ENCODE measurements around the gene FRMD3.

Gene FRMD3

DNA sequence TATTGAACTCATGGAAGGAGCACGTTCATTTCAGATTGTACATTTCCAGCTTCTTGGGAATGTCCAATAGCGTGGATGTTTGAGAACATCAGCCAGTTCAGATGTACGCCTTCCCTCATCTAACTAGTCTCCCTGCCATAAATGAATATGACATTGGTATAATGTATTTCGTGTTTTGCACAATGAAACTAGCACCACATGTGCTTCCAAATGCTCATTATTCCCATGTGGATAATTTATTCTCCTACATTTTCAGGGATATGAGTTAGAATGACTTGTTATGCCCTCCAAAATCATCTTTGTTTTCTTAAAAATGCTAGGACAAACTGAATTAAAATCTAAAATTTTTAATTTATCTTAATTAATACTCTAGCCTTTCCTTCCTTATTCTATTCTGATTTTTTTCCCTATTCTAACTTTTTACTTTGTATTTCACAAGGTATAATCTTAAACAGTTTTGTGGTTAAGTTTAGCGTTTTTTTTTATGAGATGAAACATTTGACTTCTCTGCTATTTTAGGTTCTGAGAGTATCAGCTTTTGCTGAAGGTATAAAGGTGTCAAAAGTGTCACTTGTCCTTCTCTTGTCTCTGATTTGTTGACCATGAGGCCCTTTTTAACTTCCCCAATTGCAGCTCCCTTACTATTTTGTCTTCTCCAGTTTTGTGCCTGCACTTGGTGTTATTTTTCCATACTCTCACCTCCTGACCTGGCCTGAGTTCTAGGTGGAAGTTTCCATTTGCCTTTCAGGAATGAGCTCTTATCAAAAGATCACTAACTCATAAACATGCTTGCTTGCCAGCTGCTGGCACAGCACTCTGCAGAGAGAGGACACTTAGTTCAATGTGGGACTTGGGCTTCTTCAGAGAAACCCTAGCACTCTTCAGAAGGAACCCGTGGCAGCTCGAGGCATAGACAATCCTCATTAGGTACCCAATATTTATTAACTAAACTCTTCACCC is 106.8 kb downstream of the FRMD3 start:
- DNase-seq, result no peak

DNA sequence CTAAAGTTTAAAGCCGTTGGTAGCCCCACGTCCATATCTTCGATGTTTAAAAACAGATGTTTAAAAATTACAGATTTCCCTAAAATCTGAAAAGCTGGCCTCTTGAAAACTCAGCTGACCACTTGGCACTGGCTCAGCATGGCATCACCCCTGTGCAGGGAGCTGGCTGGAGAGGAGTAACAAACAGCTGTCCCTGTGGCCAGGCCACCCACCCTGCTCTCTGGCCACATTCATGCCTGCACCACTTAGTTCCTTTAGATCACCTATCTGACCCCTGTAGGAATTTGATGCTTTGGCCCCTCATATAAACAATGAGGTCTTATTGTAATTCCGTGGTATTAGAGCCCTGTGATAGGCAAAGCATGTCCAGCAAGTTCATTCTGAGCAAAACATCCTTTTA is 107.5 kb downstream of the FRMD3 start:
- no peak for DNase-seq

DNA sequence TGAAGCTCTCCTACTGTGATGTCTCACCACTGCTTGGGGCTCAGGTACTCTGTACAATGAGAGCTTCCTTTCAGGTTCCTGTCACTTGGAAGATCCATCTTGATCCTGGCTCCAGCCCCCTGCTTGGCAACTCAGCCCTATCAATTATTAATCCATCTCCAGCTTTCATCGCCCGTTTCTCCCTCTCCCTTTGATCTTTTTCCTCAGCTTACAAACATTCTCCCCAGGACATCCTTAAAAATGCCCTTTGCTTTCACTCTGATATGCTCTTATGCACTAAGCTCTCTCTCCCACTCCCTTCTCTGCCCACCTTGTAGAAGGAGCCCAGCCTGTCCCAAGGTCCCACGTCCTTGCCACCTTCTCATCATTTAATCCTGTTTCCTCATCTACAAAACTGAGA is 109.0 kb downstream of the FRMD3 start:
- no peak for DNase-seq

DNA sequence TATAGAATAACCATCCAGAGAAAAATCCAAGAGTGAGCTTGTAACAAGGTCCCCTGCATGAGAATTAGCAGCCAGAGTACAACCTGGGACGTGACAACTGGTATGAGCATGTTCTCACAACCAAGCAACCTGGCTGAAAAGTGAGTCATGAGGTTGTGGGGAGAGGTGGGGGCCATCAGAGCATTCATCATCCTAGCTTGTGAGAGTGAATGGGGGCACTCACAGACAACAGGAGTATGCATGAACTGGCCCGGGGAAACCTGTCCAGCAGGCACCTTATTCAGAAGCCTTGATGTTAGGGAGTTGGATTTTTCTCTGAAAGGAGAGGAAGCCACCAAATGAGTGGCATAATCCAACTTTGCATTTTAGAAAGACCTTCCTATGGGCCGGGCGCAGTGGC is 113.0 kb downstream of the FRMD3 start:
- no peak for DNase-seq

DNA sequence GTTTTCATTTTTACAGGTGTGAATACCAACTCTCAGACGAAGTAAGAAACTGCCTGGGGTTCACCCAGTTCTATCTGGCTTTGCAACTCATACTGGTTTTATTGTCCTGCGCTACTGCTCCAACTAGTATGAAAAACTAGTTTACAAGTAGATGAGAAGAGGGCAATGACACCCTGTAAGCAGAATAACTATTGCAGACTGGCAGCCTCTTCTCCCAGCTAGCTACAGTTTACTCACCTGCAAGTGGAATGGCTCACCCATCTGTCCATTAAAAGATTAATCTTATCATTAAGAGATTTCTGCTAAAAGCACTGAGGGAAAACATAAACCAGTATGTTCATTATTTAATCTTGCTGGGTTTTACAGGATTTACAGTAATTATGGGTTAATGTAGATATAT is 113.4 kb downstream of the FRMD3 start:
- no peak for DNase-seq

DNA sequence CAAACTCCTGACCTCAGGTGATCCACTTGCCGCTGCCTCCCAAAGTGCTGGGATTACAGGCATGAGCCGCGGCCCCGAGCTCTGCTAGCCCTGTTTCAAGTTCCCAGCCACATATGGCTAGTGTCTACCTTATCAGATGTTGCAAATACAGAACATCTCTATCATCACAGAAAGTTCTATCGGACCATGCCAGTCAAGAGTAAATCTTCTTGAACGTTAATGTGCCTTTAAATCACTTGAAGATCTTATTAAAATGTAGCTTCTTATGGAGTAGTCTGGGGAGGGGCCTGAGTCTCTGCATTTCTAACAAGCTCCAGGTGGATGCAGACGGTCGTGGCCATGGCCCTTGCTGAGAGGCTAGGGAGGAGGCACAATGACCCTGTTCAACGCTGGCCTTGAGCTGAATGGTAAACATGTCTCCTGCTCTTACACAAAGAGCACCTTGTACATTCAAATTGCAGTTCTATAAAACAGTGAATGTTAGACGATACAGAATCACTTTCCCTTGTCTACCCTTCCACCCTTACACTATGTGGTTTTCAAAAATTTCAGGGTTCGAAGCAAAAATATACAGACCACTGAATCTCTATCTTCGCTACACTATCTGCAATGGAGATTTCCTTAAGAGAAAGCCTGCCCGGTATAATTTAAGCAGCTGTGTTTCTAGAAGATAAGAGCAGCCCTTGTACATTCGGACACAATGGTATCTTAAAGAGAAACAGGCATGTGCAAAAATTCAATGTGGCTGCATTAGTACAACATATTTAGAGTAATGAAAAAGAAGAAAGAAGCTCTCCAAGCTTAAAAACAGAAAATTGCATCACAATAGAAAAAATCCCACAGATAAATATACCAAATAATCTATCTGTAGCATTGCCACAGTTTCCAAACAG is 114.1 kb downstream of the FRMD3 start:
- DNase-seq, result no peak

DNA sequence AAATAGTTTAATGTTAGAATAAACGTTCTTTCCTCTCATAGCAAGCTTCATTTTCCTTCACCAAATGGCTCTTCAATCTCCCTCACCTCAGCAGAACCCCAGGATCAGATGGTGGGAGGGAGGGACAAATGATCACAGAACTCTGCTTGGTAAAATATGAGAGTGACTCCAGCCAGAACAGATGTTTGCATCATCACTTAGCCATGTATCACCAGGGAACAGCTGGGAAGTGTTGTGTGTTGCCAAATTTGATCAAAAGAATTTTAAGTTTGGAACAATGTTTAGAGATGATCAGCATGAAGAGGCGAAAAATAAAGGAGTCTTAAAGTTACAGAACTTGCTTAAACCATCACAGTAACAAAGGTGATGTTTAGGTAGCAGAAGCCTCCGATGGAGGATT is 115.7 kb downstream of the FRMD3 start:
- DNase-seq, result no peak

DNA sequence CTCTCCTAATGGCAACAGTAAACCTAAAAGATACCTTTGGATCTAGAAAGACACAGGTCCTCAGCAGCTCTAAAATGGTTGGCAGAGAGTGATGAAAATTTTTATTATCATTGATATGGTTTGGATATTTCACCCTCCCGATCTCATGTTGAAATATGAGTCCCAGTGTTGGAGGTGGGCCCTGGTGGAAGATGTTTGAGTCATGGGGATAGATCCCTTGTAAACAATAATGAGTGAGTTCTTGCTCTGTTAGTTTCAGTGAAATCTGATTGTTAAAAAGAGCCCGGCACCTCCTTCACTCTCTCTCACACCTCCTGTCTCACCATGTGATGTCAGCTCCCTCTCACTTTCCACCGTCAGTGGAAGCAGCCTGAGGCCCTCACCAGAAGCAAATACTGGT is 117.7 kb downstream of the FRMD3 start:
- no peak for DNase-seq

DNA sequence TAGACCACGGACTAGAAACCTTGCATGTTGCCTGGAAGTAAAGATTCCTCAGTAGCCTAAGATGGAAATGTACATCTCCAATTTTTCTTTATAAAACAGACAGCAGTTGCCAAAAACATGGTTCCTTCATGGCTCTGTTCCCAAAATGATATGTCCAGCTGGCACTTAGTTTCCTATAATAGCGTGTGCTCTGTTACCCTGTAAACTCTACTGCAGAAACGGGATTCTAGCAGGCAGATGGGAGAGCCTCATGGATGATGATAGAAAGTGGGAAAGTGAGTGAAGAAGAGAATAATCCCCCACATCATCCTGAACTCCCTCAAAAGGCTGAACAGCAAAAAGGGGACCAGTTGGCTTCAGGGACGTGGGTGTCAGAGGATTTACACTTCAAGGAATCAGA is 118.2 kb downstream of the FRMD3 start:
- no peak for DNase-seq

DNA sequence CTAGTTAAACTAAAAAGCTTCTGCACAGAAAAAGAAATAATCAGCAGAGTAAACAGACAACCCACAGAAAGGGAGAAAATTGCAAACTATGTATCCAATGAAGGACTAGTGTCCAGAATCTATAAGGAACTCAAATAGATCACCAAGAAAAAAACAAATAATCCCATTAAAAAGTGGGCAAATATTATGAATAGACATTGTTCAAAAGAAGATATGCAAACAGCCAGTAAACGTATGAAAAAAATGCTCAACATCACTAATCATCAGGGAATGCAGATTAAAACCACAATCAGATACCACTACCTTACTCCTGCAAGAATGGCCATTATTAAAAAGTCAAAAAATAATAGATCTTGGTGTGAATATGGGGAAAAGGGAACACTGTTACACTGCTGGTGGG is 119.9 kb downstream of the FRMD3 start:
- DNase-seq, result no peak

DNA sequence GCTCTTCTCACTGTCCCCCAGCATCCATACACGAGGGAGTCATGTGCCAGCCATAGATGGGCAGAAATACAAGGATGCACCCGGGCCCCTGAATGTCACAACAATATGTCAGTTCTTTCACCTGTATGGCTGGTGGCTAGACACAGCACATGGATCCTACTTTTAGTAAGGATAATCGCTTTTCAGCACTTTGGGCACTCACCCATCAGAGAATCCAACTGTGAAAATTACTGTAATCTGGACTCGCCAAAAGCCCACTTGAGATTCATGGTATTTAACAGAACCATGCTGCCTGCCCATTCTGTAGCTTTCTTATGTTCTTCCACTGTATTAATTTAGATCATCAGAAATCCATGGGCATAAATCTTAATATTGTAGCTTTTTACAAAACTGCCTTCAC is 124.8 kb downstream of the FRMD3 start:
- no peak for DNase-seq

DNA sequence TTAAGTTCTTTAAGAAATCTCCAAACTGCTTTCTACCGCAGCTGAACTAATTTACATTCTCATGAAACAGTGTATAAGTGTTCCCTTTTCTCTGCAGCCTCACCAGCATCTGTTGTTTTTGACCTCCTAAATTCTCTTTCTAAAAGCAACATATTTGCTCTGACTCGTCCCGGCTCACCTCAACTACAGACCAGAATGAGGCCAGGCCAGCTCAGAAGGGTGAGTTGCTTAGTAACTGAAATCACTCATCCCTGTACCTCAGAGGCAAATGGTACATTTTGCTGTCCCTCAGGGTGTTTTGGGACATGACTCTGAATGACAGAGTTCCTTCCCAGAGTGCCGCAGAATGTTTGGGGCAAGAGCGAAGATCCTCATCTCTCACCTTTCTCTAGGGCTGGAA is 127.5 kb downstream of the FRMD3 start:
- no peak for DNase-seq

DNA sequence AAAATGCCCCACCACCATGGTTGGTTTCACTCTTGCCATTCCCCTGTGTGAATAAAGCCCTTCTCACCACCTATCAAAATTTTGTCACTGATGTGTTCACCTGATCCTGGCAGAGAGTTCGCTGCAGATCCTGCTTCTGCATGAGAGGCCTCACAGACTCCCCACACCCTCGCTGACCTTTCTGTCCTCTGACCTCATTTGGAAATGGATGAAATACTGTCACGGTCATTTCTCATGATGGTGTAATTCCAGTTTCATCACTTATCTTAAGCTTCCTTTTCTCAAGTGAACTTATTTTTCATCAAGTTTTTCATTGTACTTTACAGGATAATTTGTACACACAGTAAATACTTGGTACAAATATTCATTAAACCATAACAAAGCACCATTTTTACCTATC is 131.3 kb downstream of the FRMD3 start:
- DNase-seq, result no peak

DNA sequence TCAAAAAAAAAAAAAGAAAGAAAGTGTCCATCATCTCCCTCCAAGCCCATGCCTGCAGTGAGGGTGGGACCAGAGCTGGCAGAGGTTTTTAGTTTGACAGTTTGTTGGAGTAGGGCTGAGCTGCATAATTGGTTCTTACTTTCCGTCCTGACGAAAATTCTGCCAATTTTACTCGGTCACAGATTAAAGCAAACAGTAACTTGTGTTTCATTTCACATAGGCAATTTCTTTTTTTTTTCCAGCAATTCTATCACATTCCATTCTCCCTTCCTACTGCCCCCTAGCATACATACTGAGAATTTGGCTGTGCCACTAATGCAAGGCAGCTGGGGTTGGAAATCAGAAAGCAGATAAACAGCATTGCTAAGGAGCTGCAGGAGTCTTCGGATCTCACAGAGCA is 132.4 kb downstream of the FRMD3 start:
- no peak for DNase-seq

DNA sequence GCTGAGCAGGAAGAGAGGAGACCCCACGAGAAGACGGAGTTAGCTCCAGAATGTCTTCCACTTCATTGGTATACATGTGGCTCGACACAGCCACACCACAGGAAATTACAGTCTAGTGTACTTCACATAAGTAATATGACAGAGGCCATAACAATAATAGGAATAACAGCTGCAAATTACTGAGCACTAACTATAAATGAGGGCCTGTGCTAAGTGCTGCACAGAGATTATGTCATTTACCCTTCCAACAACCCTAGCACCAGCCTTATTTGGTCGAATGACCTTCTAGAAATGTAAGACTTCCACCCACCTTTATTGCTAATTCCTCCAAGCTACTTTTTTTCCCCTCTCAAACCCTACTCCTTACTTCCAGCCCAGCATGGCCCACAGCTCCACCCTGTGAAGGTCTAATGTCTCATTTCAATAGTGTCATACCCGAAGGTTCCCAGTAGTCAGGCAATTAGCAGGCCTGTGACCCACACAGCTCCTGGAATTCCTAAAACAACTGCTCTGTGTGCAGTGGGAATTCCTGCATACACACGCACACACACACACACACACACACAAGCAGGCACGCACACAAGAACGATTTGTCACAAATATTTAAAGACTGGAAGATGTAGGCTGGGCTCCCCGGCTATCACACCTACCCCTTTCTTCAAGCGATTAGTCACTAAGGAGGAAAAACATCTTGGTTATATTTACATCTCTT is 134.5 kb downstream of the FRMD3 start:
- no peak for DNase-seq

DNA sequence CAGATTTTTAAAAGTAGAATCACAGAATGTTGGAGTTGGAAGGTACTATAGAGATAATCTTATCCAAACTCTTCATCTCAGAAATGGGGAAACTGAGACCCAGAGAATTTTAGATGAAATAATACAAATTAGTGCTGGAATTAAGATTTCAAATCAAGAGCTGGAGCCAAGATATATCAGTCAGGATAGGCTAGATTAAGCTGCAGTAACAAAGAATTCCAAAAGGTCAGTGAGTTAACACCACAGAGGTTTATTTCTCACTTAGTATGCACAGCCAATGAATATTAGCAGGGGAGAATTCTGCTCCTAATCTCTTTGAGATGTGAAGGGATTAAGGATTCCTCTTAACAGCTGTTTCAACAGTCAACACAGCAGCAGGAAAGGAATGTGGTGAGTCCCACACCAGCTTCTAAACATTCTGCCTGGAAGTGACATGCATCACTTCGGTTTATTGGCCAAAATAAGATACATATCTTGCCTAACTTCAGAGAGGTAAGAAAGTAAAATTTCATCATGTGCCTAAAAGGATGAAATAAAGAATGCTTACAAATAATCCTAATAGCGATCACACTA is 136.8 kb downstream of the FRMD3 start:
- no peak for DNase-seq

DNA sequence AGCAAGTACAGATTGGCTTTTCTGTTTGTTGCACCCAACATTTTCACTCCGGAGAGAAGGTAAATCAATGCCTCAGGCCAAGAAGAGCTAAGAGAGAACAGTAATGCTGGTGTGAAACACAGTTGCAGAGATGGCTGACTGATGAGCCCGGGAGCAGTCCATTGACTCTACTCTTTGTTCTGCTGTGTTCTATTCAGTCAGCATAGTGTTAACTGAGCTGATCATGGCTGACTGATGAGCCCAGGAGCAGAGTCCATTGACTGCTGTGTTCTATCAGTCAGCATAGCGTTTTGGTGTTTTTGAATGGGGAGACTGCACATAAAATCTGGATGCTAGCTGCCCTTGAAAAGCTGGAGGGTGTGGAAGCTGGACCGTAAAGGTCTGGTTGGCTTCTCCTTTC is 141.4 kb downstream of the FRMD3 start:
- DNase-seq, result no peak

DNA sequence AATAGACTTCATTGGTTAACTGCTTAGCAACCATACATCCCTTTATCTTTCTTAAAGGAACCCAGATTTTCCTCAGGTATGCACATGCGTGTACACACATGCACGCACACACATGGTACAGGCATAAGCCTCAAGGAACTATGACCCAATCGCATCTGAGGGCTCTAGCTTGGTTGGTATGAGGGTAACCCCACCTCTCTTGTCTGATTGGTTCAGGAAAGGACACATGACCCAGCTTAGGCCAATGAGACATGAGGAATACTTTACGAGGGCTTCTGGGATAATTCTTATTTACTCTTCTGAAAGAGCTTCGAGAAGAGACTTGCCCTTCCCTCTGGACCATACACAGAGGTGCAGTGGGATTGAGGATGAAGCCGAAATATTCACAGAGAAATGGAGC is 141.9 kb downstream of the FRMD3 start:
- DNase-seq, result no peak

DNA sequence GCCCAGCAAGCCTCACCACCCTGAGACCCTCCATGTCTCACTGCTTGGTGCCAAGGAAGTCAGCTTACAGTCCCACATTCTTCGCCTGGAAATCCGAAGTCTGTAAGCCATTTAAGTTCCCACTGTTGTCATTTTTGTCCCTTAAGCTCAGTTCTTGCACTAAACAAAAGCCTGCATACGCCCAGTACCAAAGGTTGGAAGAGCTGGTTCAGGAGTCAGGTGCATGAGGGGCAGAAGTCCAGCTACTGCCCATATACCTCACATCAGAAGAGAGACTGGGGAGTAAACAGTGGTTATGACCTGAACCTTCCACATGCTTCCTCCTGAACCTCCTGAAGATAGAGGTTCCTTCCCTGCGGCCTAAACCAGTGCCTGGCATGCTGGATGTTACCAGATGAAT is 146.0 kb downstream of the FRMD3 start:
- DNase-seq, result no peak

DNA sequence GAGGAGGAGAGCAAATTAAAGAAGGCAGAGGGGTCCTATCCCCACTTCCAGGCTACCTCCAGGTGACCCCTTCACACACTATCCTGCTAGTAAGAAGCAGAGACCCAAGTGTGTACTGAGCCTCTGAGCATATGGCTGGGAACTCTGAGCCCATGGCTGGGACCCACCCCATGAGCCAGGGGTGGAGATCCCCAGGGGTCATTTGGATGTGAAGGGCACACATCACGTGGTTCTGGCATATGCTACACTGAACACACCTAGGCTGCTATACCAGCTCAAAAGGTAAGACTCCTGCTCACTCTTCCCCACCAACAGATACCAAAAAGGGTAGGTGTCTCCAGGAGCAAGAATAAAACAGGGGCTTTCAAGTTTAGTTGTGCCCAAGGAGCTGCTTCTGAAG is 149.9 kb downstream of the FRMD3 start:
- DNase-seq, result no peak

DNA sequence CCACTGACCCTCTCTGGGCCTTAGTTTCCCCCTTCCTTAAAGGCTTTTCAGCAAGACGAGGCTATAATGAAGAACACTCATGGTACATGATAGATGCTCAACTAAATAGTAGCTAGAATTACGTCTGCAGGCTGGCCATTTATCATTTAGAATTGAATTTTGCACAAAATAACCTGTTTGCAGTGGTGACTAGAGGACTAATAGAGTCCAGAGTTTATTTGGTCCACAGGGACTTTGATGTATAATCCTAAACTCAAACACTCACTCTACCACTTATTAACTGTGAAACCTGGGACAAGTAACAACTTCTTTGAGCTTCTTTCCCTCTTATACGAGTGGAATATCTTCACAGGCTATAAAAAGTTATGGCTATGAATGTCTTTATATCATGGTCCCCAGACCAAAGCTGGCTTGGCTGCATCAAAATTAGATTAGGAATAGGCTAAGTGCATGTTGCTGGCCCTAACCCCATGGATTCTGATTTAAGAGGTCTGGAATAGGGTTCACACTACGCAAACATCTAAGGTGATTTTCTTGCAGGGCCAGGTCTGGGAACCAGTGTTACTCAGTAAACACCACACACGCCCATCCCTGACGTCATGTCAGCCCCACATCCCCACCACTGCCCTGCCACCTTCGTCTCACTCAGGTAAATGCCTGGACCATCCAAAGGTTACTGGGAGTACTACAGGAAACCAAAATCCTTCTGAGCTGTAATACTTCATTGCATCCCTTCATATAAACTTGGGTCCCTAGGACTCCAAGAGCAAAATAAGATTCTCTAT is 150.6 kb downstream of the FRMD3 start:
- no peak for DNase-seq

DNA sequence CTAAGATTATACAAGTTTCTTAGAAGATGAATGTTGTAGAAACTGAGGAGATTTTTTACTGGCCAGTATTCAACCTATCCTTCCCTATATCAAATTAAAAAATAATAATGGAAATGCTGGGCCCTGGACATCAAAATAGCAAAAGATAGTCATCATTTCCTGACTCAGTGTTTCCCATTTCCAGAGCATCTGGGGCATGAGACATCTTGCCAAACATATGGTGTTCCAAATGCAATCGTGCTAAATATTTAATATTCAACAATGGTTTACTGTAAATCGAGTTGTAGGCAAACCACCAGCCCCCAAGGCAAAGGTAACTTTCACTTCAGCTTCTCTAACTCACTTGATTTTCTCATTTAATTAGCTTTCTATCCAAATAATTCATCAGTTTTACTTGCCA is 152.9 kb downstream of the FRMD3 start:
- no peak for DNase-seq

Data from stimulated activated CD4-positive, alpha-beta T cell treated with anti-CD3 and anti-CD28 coated beads, Interleukin-4, amount 100 ng/mL, for 4 hours (primary cell).